SK-N-SH (cell line): Measurements from ENCODE around the gene NUF2.

Source experiments
- CTCF ChIP-seq: fragments of 200-600 bp; sonication (generic); IDR thresholded peaks from 2 replicates; pipeline ENCODE4 v1.6.1; 2017; ENCODE audit warnings: antibody characterized with exemption, mild to moderate bottlenecking, moderate library complexity
- MXI1 ChIP-seq: IDR thresholded peaks from 2 replicates; pipeline ENCODE4 v1.6.1; 2012; ENCODE audit warnings: mild to moderate bottlenecking, low read depth, low read length, improper control_type of control experiment
- POLR2AphosphoS5 ChIP-seq: IDR thresholded peaks from 2 replicates; pipeline ENCODE4 v1.6.1; 2012; ENCODE audit warnings: low read depth, low read length
- SIN3A ChIP-seq: IDR thresholded peaks from 2 replicates; pipeline ENCODE4 v1.6.1; 2012; ENCODE audit warnings: low read depth, mild to moderate bottlenecking, low read length, moderate library complexity, borderline replicate concordance

- no peak for TF ChIP-seq SIN3A
- no peak for TF ChIP-seq MXI1
- no peak for TF ChIP-seq POLR2AphosphoS5
- TF ChIP-seq CTCF = no peak
Measured at GRCh38 chr1:163273766-163274441, 47.9 kb upstream of the NUF2 start.
